Tibial nerve (tissue), 4 donors: Measurements from ENCODE around the gene NRXN3. TPM values are rescaled to one million over a fixed set of nuclear protein-coding genes. Genes with fewer than 3 reads are reported as not detected.

Experiments
- DNase-seq, 2 donors: peaks; one replicate each; pipeline ENCODE4 v3.0.0-alpha.2; 2019; ENCODE audit warnings: low spot score in 2 of 2
- H3K27ac ChIP-seq, 4 donors: fragments of 200-600 bp; sonication (generic) in 3 of 4; one replicate each; pipeline ENCODE4 v1.5.1; 2017 to 2019; ENCODE audit warnings: mild to moderate bottlenecking in 1 of 4
- H3K27me3 ChIP-seq, 2 donors: fragments of 200-600 bp; sonication (generic) in 1 of 2; one replicate each; pipeline versions ENCODE4 v1.5.1 to v1.6.0; 2017 to 2019
- H3K36me3 ChIP-seq, 3 donors: fragments of 200-600 bp; sonication (generic); one replicate each; pipeline ENCODE4 v1.5.1; 2018 to 2019
- H3K4me1 ChIP-seq, 4 donors: fragments of 200-600 bp; sonication (generic) in 3 of 4; one replicate each; pipeline ENCODE4 v1.5.1; 2017 to 2019
- H3K4me3 ChIP-seq, 4 donors: fragments of 200-600 bp; sonication (generic) in 3 of 4; one replicate each; pipeline ENCODE4 v1.5.1; 2017 to 2019; ENCODE audit warnings: mild to moderate bottlenecking in 1 of 4, moderate library complexity in 1 of 4
- H3K9me3 ChIP-seq, 4 donors: fragments of 200-600 bp; sonication (generic) in 3 of 4; one replicate each; pipeline ENCODE4 v1.5.1; 2017 to 2019
- EP300 ChIP-seq, 2 donors: sonication (generic); formaldehyde crosslinking; IDR thresholded peaks; one replicate each; pipeline ENCODE4 v1.6.1; 2017; ENCODE audit warnings: antibody characterized with exemption in 2 of 2, mild to moderate bottlenecking in 1 of 2
- POLR2A ChIP-seq, 2 donors: fragments of 450-650 bp; IDR thresholded peaks; one replicate each; pipeline ENCODE4 v1.6.1; 2017; ENCODE audit warnings: antibody characterized with exemption in 2 of 2, mild to moderate bottlenecking in 2 of 2, moderate library complexity in 2 of 2
- WGBS, 2 donors: methylation state at CpG; one replicate each; pipeline ENCODE4 v1.1.5; 2018; 5-methylcytosine and 5-hydroxymethylcytosine counted together
- total RNA-seq, 4 donors: library from RNA; depleted of rRNA; stranded (reverse); fragments of >200 nt; gene quantifications; one replicate each; pipeline ENCODE4 v1.1.0, GENCODE V29; 2016
- TF ChIP-seq, protein P1 (sequence below), 5 experiments: fragments of 200-600 bp in 3 of 5; fragments of 450-650 bp in 2 of 5; sonication (generic) in 3 of 5; IDR thresholded peaks; one replicate each; pipeline ENCODE4 v1.5.1; 2016 to 2019; ENCODE audit warnings: antibody characterized with exemption in 5 of 5, mild to moderate bottlenecking in 3 of 5, moderate library complexity in 2 of 5

Gene NRXN3
- total RNA-seq, 4 donors from 2014 or later, result 16.7 to 52.2 (median 19.7) TPM

DNA sequence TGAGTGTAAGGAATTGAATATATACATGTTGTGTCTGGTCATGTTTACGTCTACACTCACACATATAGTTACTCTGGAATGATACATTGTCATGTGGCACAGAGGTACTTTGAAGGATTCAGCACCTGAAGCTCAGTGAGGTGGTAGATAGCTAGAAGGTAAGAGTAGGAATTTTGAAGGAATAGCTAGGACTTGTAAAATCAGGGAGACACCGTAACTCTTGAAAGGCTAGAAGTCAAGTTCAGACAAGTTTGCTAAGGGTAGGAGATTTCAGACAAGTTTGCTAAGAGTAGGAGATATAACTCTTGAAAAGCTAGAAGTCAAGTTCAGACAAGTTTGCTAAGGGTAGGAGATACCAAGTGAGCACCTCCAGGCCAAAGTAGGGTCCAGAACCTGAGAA, 14.0 kb upstream of the NRXN3 start:
- H3K9me3 ChIP-seq, result no peaks in the 10 kb centered on the region
- H3K27ac ChIP-seq, result no peak overlapping the region
- H3K27me3 ChIP-seq, result no peaks in the 10 kb centered on the region
- no peaks in the 10 kb centered on the region for H3K36me3 ChIP-seq
- no peaks in the 10 kb centered on the region for H3K4me1 ChIP-seq
- no peak overlapping the region for H3K4me3 ChIP-seq
- TF ChIP-seq POLR2A (IDR thresholded peaks at IDR 0.05) (no peak), EP300 (IDR thresholded peaks at IDR 0.05) (no peak)
- TF ChIP-seq, protein P1, sequence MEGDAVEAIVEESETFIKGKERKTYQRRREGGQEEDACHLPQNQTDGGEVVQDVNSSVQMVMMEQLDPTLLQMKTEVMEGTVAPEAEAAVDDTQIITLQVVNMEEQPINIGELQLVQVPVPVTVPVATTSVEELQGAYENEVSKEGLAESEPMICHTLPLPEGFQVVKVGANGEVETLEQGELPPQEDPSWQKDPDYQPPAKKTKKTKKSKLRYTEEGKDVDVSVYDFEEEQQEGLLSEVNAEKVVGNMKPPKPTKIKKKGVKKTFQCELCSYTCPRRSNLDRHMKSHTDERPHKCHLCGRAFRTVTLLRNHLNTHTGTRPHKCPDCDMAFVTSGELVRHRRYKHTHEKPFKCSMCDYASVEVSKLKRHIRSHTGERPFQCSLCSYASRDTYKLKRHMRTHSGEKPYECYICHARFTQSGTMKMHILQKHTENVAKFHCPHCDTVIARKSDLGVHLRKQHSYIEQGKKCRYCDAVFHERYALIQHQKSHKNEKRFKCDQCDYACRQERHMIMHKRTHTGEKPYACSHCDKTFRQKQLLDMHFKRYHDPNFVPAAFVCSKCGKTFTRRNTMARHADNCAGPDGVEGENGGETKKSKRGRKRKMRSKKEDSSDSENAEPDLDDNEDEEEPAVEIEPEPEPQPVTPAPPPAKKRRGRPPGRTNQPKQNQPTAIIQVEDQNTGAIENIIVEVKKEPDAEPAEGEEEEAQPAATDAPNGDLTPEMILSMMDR (IDR thresholded peaks at IDR 0.05), result no peak
- 89% methylated on average over 2 of the region's 2 CpGs for WGBS, 2 donors
- no peak for DNase-seq

DNA sequence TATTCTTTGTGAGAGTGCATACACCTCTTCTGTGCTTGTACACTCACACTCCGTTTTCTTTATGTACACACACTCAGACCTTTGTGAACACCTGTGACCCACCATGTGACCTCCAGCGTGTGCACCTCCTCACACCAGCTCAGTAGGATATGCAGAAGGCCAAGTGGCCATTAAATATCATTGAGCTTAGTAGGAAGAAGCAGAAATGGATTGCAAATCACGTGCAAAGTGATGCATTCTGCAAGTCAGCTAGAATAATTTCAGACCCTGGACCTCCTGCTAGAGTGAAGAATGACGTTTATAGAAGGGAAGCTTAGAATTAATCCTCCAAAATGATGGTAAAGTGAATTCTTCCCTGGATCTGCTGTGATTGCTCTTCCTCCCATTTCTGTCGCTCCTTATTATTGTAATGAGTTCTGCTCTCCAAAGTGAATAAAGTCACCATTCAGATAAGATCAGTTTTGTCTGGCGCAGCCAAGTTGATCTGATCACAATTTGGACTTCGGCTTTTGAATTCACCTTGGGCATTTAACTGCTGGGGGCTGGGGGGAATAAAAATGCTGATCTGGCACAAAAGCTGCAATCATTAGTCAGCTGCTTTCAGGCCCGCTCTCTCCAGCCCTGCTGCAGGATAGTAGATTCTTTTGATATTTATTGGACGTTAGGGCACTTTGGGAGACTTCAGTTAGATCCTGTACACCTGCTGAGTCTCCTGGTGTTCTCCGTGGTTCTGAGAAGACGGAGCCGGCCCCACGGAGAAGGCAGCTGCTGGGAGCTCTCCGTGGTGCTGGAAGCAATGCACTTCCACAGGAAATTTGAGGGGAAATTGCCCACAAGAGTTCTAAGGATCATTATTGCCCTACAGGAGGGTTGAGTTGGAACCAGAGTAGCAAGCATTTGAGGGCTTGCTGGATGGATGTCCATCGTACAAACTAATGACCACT, 12.4 kb upstream of the NRXN3 start:
- no peaks in the 10 kb centered on the region for H3K4me1 ChIP-seq
- TF ChIP-seq POLR2A (IDR thresholded peaks at IDR 0.05) (no peak), EP300 (IDR thresholded peaks at IDR 0.05) (no peak)
- TF ChIP-seq, protein P1 (IDR thresholded peaks at IDR 0.05), result no peak

DNA sequence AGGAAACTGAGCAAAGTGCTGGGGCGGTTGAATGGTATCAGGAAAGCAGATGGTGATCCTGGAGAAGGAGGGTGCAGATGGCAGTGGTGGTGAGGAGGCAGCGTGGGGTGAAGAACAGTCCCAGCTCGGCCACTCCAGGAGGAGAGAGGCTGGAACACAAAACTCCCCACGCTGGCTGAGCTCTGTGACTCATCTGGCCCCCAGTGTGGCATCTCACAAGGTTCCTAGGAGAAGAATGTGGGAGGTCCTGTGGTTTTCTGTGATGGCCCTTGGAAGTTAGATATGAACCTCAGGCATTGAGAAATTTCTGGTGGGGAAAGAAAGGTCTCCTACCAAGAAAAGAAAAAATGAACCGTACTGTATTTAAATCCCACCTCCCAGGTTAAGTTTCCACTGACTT, 8.0 kb upstream of the NRXN3 start:
- Histone ChIP-seq H3K27me3 (no peaks in the 10 kb centered on the region), H3K4me3 (no peak overlapping the region), H3K27ac (no peak overlapping the region), H3K36me3 (no peaks in the 10 kb centered on the region), H3K4me1 (no peaks in the 10 kb centered on the region), H3K9me3 (no peaks in the 10 kb centered on the region)
- WGBS, 2 donors, result 64 to 70% methylated on average over 5 of the region's 5 CpGs
- no peak for TF ChIP-seq POLR2A (IDR thresholded peaks at IDR 0.05)
- TF ChIP-seq EP300 (IDR thresholded peaks at IDR 0.05), result no peak
- TF ChIP-seq, protein P1 (IDR thresholded peaks at IDR 0.05), result no peak
- DNase-seq, result no peak

More for the DNA sequence above, 12.4 kb upstream of the NRXN3 start:
- DNase-seq, result no peak
- 44 to 51% methylated on average over 15 of the region's 15 CpGs for WGBS, 2 donors
- Histone ChIP-seq H3K27me3 (no peaks in the 10 kb centered on the region), H3K27ac (no peak overlapping the region), H3K36me3 (no peaks in the 10 kb centered on the region), H3K4me3 (no peak overlapping the region), H3K9me3 (no peaks in the 10 kb centered on the region)

DNA sequence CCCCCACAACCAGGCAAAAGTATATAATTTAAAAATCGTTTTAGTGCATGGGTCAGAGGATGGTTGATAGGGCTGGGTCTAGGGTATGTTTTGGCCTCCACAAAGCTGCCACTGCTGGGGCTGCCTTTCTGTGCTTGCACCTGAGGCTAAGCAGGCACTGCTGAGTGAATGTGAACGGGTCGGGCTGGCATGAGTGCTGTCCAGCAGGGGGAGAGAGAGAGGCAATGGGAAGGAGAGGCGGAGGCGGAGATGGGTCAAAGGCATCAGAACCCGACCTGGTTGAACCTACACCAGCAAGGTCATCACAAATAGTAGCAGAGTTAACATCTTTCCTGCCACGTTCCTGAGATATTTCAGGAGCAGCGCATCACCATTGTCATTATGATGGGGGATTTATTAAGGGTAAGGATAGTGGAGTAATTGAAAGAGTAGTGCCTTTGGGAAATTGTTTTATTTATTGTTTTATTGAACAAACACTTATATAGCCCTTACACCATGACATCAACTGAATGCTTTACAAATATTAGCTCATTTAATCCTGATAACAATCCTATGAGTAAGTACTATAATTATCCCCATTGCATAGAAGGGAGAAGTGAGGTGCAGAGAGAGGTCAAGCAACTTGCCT, 5.8 kb upstream of the NRXN3 start:
- TF ChIP-seq EP300 (IDR thresholded peaks at IDR 0.05), result no peak
- TF ChIP-seq, protein P1 (IDR thresholded peaks at IDR 0.05), result peak in 1 of 5 experiments; percentile 7
- no peak for TF ChIP-seq POLR2A (IDR thresholded peaks at IDR 0.05)
- Histone ChIP-seq H3K4me1 (no peaks in the 10 kb centered on the region), H3K27ac (no peak overlapping the region), H3K27me3 (no peaks in the 10 kb centered on the region), H3K4me3 (no peak overlapping the region), H3K9me3 (no peaks in the 10 kb centered on the region), H3K36me3 (no peaks in the 10 kb centered on the region)
- DNase-seq, result no peak
- WGBS, 2 donors, result 10 to 17% methylated on average over 8 of the region's 8 CpGs

DNA sequence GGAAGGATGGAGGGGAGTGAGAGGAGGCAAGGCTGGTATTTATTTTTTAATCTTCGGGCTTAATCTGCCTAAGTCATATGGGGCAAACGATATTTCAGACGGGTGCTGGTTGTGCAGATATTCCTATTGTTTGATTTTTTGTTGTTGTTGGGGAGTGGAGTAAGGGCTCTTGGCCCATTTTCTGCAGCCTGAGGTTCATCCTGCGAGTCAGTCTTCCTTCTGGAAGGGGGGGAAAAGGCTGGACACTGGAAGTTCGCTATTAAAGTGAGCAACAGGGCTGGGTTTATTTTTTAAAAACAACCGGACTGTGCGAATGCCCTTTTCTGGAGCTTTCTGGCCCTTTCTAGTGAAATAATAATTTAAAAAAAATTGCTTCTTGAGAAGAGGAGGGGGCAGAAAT, 2.3 kb downstream of the NRXN3 start:
- DNase-seq, result no peak
- Histone ChIP-seq H3K27me3 (no peaks in the 10 kb centered on the region), H3K4me1 (no peaks in the 10 kb centered on the region), H3K9me3 (no peaks in the 10 kb centered on the region), H3K27ac (no peak overlapping the region), H3K4me3 (no peak overlapping the region), H3K36me3 (no peaks in the 10 kb centered on the region)
- WGBS, 2 donors, result 87 to 90% methylated on average over 7 of the region's 7 CpGs
- TF ChIP-seq, protein P1 (IDR thresholded peaks at IDR 0.05), result no peak
- TF ChIP-seq EP300 (IDR thresholded peaks at IDR 0.05), result no peak
- no peak for TF ChIP-seq POLR2A (IDR thresholded peaks at IDR 0.05)
